IPS-20b (cell line): ENCODE measurements around the gene PPFIBP1.
"Not testable (repeated sequence)": the region's sequence is repeated elsewhere in the genome, so short reads cannot be mapped to it uniquely, and the experiment has no call there.

ENCODE experiments used
- H3K27ac ChIP-seq: one replicate; pipeline ENCODE4 v1.5.1; 2013; ENCODE audit warnings: low read length
- H3K27me3 ChIP-seq: 2 replicates; pipeline ENCODE4 v1.6.1; 2013; ENCODE audit warnings: mild to moderate bottlenecking, low read length, inconsistent platforms; ENCODE audit not compliant: insufficient read depth
- H3K36me3 ChIP-seq: 2 replicates; pipeline ENCODE4 v1.6.1; 2013; ENCODE audit warnings: low read depth, mild to moderate bottlenecking, inconsistent platforms, low read length, moderate library complexity; ENCODE audit not compliant: insufficient read depth
- H3K4me1 ChIP-seq: 2 replicates; pipeline ENCODE4 v1.6.1; 2013; ENCODE audit warnings: mild to moderate bottlenecking, control low read depth, inconsistent platforms, low read length, moderate library complexity; ENCODE audit not compliant: insufficient read depth
- H3K4me3 ChIP-seq: 2 replicates; pipeline ENCODE4 v1.5.1; 2013; ENCODE audit warnings: mild to moderate bottlenecking, low read length, inconsistent platforms
- H3K9ac ChIP-seq: 2 replicates; pipeline ENCODE4 v1.6.1; 2013; ENCODE audit warnings: low read depth, mild to moderate bottlenecking, inconsistent platforms, low read length, moderate library complexity
- H3K9me3 ChIP-seq: 2 replicates; pipeline ENCODE4 v1.6.1; 2013; ENCODE audit warnings: mild to moderate bottlenecking, low read depth, low read length, inconsistent platforms; ENCODE audit not compliant: insufficient read depth

Gene PPFIBP1

GRCh38 chr12:27711317-27711682 is 187.3 kb downstream of the PPFIBP1 start:
- Histone ChIP-seq H3K9ac (peak overlapping the region; percentile 91), H3K36me3 (peaks cover 15% of the 10 kb centered on the region), H3K9me3 (no peaks in the 10 kb centered on the region), H3K27ac (peak overlapping the region; percentile 19), H3K4me1 (no peaks in the 10 kb centered on the region), H3K27me3 (no peaks in the 10 kb centered on the region), H3K4me3 (peak overlapping the region; percentile 89)

- Histone ChIP-seq H3K9ac (no peak overlapping the region; the same call in 1 of the 2 replicates), H3K27me3 (no peaks in the 10 kb centered on the region), H3K36me3 (peaks cover 22% of the 10 kb centered on the region), H3K27ac (no peak overlapping the region), H3K9me3 (no peaks in the 10 kb centered on the region), H3K4me3 (peak overlapping the region; percentile 89), H3K4me1 (no peaks in the 10 kb centered on the region)
Observed at GRCh38 chr12:27711967-27712366, 188.0 kb downstream of the PPFIBP1 start.

GRCh38 chr12:27723212-27723611 is 199.2 kb downstream of the PPFIBP1 start:
- Histone ChIP-seq H3K9ac (no peak overlapping the region), H3K4me3 (no peak overlapping the region), H3K27me3 (no peaks in the 10 kb centered on the region), H3K27ac (no peak overlapping the region), H3K36me3 (peaks cover 67% of the 10 kb centered on the region), H3K9me3 (no peaks in the 10 kb centered on the region), H3K4me1 (no peaks in the 10 kb centered on the region)

- Histone ChIP-seq H3K4me3 (no peak overlapping the region), H3K27me3 (no peaks in the 10 kb centered on the region), H3K27ac (no peak overlapping the region), H3K9me3 (no peaks in the 10 kb centered on the region), H3K9ac (no peak overlapping the region), H3K4me1 (no peaks in the 10 kb centered on the region), H3K36me3 (peaks cover 34% of the 10 kb centered on the region)
Observed at GRCh38 chr12:27730097-27730588, 206.1 kb downstream of the PPFIBP1 start.

GRCh38 chr12:27732281-27732680 is 208.3 kb downstream of the PPFIBP1 start:
- H3K36me3 ChIP-seq: peaks cover 28% of the 10 kb centered on the region

GRCh38 chr12:27733052-27733656 is 209.1 kb downstream of the PPFIBP1 start:
- H3K9me3 ChIP-seq: no peaks in the 10 kb centered on the region
- H3K27ac ChIP-seq: no peak overlapping the region
- H3K4me1 ChIP-seq: no peaks in the 10 kb centered on the region
- H3K27me3 ChIP-seq: no peaks in the 10 kb centered on the region
- H3K4me3 ChIP-seq: no peak overlapping the region
- H3K36me3 ChIP-seq: peaks cover 30% of the 10 kb centered on the region
- H3K9ac ChIP-seq: no peak overlapping the region

More at GRCh38 chr12:27732281-27732680, 208.3 kb downstream of the PPFIBP1 start:
- Histone ChIP-seq H3K4me3 (no peak overlapping the region), H3K4me1 (no peaks in the 10 kb centered on the region), H3K9me3 (no peaks in the 10 kb centered on the region), H3K9ac (no peak overlapping the region), H3K27me3 (no peaks in the 10 kb centered on the region), H3K27ac (no peak overlapping the region)

GRCh38 chr12:27733791-27734190 is 209.8 kb downstream of the PPFIBP1 start:
- no peaks in the 10 kb centered on the region for H3K9me3 ChIP-seq
- peaks cover 35% of the 10 kb centered on the region for H3K36me3 ChIP-seq
- no peak overlapping the region for H3K9ac ChIP-seq
- no peak overlapping the region for H3K4me3 ChIP-seq
- H3K4me1 ChIP-seq: no peaks in the 10 kb centered on the region
- no peak overlapping the region for H3K27ac ChIP-seq
- H3K27me3 ChIP-seq: no peaks in the 10 kb centered on the region

GRCh38 chr12:27734321-27734720 is 210.3 kb downstream of the PPFIBP1 start:
- H3K4me3 ChIP-seq, H3K27ac ChIP-seq, H3K4me1 ChIP-seq, H3K9ac ChIP-seq, H3K27me3 ChIP-seq, H3K9me3 ChIP-seq: not testable (repeated sequence)
- peaks cover 39% of the 10 kb centered on the region for H3K36me3 ChIP-seq

- Histone ChIP-seq H3K9ac (no peak overlapping the region), H3K36me3 (peaks cover 46% of the 10 kb centered on the region), H3K4me1 (no peaks in the 10 kb centered on the region), H3K27me3 (no peaks in the 10 kb centered on the region), H3K4me3 (no peak overlapping the region), H3K27ac (no peak overlapping the region), H3K9me3 (no peaks in the 10 kb centered on the region)
Observed at GRCh38 chr12:27743601-27744000, 219.6 kb downstream of the PPFIBP1 start.
